Right lobe of liver (tissue), 4 donors: ENCODE data around the gene COQ7.

Experiments
- POLR2A ChIP-seq: fragments of 450-650 bp; IDR thresholded peaks from one replicate; pipeline ENCODE4 v1.6.1; 2017; ENCODE audit warnings: antibody characterized with exemption, mild to moderate bottlenecking
- TF ChIP-seq, protein P1 (sequence below), 4 donors: fragments of 200-600 bp in 3 of 4; fragments of 450-650 bp in 1 of 4; IDR thresholded peaks; one replicate each; pipeline versions ENCODE4 v1.5.1 to v1.8.0; 2016 to 2022; ENCODE audit warnings: antibody characterized with exemption in 4 of 4, mild to moderate bottlenecking in 2 of 4
- donor health status: DM: no; HTN: no; CAD: no.
- donor health status: DM: no; HTN: no; CAD: no.
- donor health status: DM: no; HTN: yes; CAD: no.

DNA sequence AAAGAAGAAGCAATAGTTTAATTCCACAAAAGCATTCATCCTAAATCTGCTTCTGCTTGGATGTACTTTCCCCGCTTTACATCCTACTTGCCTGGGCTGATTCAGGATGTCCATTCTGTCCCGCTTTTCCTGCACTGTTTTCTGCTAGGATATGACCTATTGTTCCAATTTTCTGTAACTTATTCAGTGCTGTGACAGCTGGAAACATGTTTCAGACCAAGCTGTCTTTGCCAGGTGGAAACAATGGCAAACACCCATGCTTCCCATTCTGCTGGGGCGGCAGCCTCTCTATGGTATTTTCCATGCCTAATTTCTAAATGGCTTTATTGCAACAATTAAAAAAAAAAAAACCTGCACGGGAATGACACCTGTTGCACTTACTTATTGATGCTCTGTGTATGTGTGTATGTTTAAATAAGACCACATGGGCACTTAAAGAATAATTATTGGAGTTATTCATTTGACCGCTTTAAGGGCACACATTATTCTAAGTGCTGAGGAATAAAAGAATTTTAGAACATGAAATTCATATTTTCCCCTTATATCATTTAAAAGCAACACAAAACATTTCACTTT, 21.0 kb downstream of the COQ7 start:
- TF ChIP-seq, protein P1, sequence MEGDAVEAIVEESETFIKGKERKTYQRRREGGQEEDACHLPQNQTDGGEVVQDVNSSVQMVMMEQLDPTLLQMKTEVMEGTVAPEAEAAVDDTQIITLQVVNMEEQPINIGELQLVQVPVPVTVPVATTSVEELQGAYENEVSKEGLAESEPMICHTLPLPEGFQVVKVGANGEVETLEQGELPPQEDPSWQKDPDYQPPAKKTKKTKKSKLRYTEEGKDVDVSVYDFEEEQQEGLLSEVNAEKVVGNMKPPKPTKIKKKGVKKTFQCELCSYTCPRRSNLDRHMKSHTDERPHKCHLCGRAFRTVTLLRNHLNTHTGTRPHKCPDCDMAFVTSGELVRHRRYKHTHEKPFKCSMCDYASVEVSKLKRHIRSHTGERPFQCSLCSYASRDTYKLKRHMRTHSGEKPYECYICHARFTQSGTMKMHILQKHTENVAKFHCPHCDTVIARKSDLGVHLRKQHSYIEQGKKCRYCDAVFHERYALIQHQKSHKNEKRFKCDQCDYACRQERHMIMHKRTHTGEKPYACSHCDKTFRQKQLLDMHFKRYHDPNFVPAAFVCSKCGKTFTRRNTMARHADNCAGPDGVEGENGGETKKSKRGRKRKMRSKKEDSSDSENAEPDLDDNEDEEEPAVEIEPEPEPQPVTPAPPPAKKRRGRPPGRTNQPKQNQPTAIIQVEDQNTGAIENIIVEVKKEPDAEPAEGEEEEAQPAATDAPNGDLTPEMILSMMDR (IDR thresholded peaks at IDR 0.05): no peak
- TF ChIP-seq POLR2A: no peak
